OCI-LY3 (cell line): ENCODE measurements around the gene CAST.
A peak's percentile ranks its signal among the peaks of the same experiment; 100 is the strongest.

Experiments
- H2AFZ ChIP-seq: fragments of 200-600, 300-600 bp; shearing (Covaris generic); 2 replicates; pipeline ENCODE4 v1.6.0; 2014; ENCODE audit warnings: antibody characterized with exemption, low read depth, low read length
- H3K27ac ChIP-seq: fragments of 200-600, 300-600 bp; sonication (generic); 2 replicates; pipeline ENCODE4 v1.5.1; 2014; ENCODE audit warnings: mild to moderate bottlenecking, low read length, moderate library complexity, mixed read lengths
- H3K27me3 ChIP-seq: fragments of 200-600, 300-600 bp; sonication (generic); 2 replicates; pipeline ENCODE4 v1.6.1; 2014; ENCODE audit warnings: low read depth, low read length, mixed read lengths
- H3K36me3 ChIP-seq: fragments of 200-600, 300-600 bp; sonication (generic); replicated peaks from 2 replicates; pipeline ENCODE3; 2014; ENCODE audit warnings: low read depth, low read length, mixed read lengths
- H3K4me1 ChIP-seq: fragments of 300-600, 200-600 bp; sonication (generic); 2 replicates; pipeline ENCODE4 v1.6.1; 2014; ENCODE audit warnings: low read length, mixed read lengths
- H3K4me2 ChIP-seq: fragments of 200-600, 300-600 bp; sonication (generic); 2 replicates; pipeline ENCODE4 v1.6.1; 2014; ENCODE audit warnings: low read length, mixed read lengths
- H3K4me3 ChIP-seq: fragments of 300-600, 200-600 bp; sonication (generic); 2 replicates; pipeline ENCODE4 v1.5.1; 2014; ENCODE audit warnings: antibody characterized with exemption, mild to moderate bottlenecking, low read length, moderate library complexity
- H3K79me2 ChIP-seq: fragments of 300-600, 200-600 bp; shearing (Covaris generic); 2 replicates; pipeline ENCODE4 v1.6.1; 2014; ENCODE audit warnings: mild to moderate bottlenecking, low read length, mixed read lengths
- H3K9ac ChIP-seq: fragments of 300-600, 200-600 bp; shearing (Covaris generic); 2 replicates; pipeline ENCODE4 v1.6.0; 2014; ENCODE audit warnings: mild to moderate bottlenecking, low read length, moderate library complexity
- H3K9me3 ChIP-seq: fragments of 200-600, 300-600 bp; shearing (Covaris generic); 2 replicates; pipeline ENCODE4 v1.6.1; 2014; ENCODE audit warnings: low read length, mixed read lengths; ENCODE audit not compliant: insufficient read depth
- H4K20me1 ChIP-seq: fragments of 200-600, 300-600 bp; sonication (generic); 2 replicates; pipeline ENCODE4 v1.6.1; 2016; ENCODE audit warnings: low read length, mixed read lengths; ENCODE audit not compliant: insufficient read depth
- EZH2phosphoT487 ChIP-seq: fragments of 200-600 bp; shearing (Covaris generic); IDR thresholded peaks from 2 replicates; pipeline ENCODE4 v1.6.1; 2018; ENCODE audit warnings: antibody characterized with exemption, mixed run types, low read depth
- TF ChIP-seq, protein P1 (sequence below): fragments of 200-600, 300-600 bp; sonication (generic); IDR thresholded peaks from 2 replicates; pipeline ENCODE4 v1.5.1; 2014; ENCODE audit warnings: antibody characterized with exemption, low read length, low read depth

CAST gene

DNA sequence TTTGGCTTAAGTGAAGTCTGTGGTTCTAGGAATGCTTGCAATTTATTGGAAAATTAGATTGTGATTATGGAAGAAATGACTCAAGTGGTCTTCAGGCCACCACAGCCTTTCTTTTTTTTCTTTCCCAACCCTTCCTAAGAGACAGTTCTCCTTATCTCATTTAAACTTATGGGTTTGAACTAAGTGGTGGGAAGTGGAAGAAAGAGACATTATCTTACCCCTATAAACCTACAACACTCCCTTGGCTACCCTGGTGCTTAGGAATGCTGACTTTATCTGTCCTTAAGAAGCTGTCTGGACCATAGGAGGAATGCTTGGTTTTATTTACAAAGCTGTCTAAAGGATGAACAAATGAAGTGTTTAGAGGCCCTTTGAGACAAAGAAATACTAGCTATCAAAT, 150.7 kb downstream of the CAST start:
- no peak overlapping the region for H2AFZ ChIP-seq
- H3K27ac ChIP-seq: no peak overlapping the region
- TF ChIP-seq, protein P1, sequence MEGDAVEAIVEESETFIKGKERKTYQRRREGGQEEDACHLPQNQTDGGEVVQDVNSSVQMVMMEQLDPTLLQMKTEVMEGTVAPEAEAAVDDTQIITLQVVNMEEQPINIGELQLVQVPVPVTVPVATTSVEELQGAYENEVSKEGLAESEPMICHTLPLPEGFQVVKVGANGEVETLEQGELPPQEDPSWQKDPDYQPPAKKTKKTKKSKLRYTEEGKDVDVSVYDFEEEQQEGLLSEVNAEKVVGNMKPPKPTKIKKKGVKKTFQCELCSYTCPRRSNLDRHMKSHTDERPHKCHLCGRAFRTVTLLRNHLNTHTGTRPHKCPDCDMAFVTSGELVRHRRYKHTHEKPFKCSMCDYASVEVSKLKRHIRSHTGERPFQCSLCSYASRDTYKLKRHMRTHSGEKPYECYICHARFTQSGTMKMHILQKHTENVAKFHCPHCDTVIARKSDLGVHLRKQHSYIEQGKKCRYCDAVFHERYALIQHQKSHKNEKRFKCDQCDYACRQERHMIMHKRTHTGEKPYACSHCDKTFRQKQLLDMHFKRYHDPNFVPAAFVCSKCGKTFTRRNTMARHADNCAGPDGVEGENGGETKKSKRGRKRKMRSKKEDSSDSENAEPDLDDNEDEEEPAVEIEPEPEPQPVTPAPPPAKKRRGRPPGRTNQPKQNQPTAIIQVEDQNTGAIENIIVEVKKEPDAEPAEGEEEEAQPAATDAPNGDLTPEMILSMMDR: no peak
- TF ChIP-seq EZH2phosphoT487: no peak
- H3K4me3 ChIP-seq: no peak overlapping the region
- no peak overlapping the region for H3K4me2 ChIP-seq
- H3K36me3 ChIP-seq: no peaks in the 10 kb centered on the region
- no peaks in the 10 kb centered on the region for H4K20me1 ChIP-seq
- H3K9me3 ChIP-seq: no peaks in the 10 kb centered on the region
- no peaks in the 10 kb centered on the region for H3K27me3 ChIP-seq
- no peaks in the 10 kb centered on the region for H3K79me2 ChIP-seq
- H3K9ac ChIP-seq: no peak overlapping the region
- peaks cover 20% of the 10 kb centered on the region for H3K4me1 ChIP-seq

DNA sequence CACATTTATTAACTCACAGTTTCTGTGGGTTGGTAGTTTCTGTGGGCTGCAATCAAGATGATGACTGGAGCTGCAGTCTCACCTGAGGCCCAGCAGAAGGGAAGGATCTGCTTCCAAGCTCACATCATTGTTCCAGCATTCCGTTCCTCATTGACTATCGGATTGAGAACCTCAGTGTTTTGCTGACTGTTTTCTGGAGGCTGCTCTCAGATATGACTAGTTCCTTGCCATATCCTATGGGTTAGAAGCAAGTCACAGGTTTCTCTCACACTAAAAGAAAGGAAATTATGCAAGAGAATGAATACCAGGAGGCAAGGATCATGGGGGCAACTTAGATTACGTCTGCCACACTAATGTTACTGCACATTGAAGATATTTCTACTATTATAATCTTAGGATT, 151.9 kb downstream of the CAST start:
- Histone ChIP-seq H4K20me1 (no peaks in the 10 kb centered on the region), H3K9me3 (no peaks in the 10 kb centered on the region), H3K4me2 (no peak overlapping the region), H3K27me3 (no peaks in the 10 kb centered on the region), H3K27ac (no peak overlapping the region), H3K79me2 (no peaks in the 10 kb centered on the region), H2AFZ (no peak overlapping the region), H3K36me3 (no peaks in the 10 kb centered on the region), H3K4me1 (peaks cover 14% of the 10 kb centered on the region; the same call in 1 of the 2 replicates), H3K9ac (no peak overlapping the region), H3K4me3 (no peak overlapping the region)
- no peak for TF ChIP-seq EZH2phosphoT487

DNA sequence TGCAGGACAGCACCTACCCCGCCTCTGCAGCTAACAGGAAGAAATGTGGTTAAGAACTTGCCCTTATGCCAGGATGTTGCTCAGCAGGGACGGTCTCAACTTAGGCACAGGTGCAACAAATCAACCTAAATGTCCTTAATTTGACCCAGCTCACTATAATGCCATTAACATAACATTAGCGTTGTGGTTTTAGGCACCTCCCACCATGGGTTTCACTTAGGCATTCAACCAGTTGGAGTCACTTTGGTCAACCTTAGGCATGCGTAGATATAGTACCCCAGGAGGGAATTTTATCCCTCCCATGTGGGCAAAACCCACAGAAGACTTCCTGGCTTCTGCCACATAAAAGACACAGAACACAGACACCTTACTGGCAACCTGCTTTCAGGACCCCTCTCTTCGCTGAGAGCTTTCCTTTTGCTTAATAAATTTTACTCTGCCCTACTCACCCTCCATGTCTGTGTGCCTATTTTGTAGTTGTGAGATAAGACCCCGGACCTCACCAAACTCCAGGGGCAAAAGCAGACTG, 154.3 kb downstream of the CAST start:
- no peaks in the 10 kb centered on the region for H3K27me3 ChIP-seq
- peak overlapping the region; percentile 32 for H3K9ac ChIP-seq
- H4K20me1 ChIP-seq: no peaks in the 10 kb centered on the region
- H3K9me3 ChIP-seq: no peaks in the 10 kb centered on the region
- peak overlapping the region; percentile 74 for H3K4me2 ChIP-seq
- H3K27ac ChIP-seq: no peak overlapping the region
- peak overlapping the region; percentile 42 for H2AFZ ChIP-seq
- H3K4me1 ChIP-seq: peaks cover 12% of the 10 kb centered on the region; the same call in 1 of the 2 replicates
- TF ChIP-seq, protein P1: no peak
- no peaks in the 10 kb centered on the region for H3K36me3 ChIP-seq
- peak overlapping the region; percentile 61 for H3K4me3 ChIP-seq
- no peaks in the 10 kb centered on the region for H3K79me2 ChIP-seq

DNA sequence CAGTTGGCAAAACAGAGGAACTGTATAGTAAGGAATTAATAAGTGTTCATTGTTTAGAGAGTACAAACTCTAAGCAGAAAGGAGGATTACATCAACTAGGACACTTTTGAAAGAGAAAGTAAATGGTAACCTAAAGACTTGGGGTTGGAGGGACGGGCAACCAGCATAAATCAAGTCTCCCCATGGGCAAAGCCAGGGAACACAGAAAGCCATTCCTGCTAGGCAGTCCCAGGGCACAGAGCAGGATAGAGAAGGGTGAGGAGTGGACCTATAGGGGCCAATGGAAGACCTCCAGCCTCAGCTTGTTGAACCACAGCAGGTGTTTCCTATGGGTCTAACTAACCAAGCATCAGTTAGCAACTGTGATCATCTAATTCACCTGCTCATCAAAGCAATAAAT, 154.8 kb downstream of the CAST start:
- Histone ChIP-seq H3K4me3 (peak overlapping the region; percentile 61), H3K79me2 (no peaks in the 10 kb centered on the region), H3K36me3 (no peaks in the 10 kb centered on the region), H3K9me3 (no peaks in the 10 kb centered on the region), H2AFZ (peak overlapping the region; percentile 42; the same call in 1 of the 2 replicates), H4K20me1 (no peaks in the 10 kb centered on the region), H3K4me1 (peaks cover 12% of the 10 kb centered on the region; the same call in 1 of the 2 replicates), H3K9ac (peak overlapping the region; percentile 32), H3K27ac (no peak overlapping the region), H3K4me2 (peak overlapping the region; percentile 74), H3K27me3 (no peaks in the 10 kb centered on the region)
- TF ChIP-seq EZH2phosphoT487: no peak
- TF ChIP-seq, protein P1: no peak
